WTC11 (cell line): ENCODE data around the gene FOXL2. TPM values are rescaled to one million over a fixed set of nuclear protein-coding genes. Genes with fewer than 3 reads are reported as not detected.

Experiments used
- ATAC-seq: fragments of 200-7000 bp; cut with Tn5 transposase; 2 replicates; pipeline ENCODE4 v1.10.0; 2021; ENCODE audit warnings: mild to moderate bottlenecking, moderate library complexity
- CTCF ChIA-PET: fragments of 300-600 bp; sonication (Branson Sonifier 250); formaldehyde crosslinking; loops from one replicate; lab custom pipeline; 2021; ENCODE audit warnings: antibody characterized with exemption; lab: Charles Lee
- POLR2A ChIA-PET: fragments of 350-600 bp; sonication (Branson Sonifier 250); formaldehyde crosslinking; loops from one replicate; lab custom pipeline; 2021; ENCODE audit warnings: antibody characterized with exemption; lab: Charles Lee
- DNase-seq: peaks from one replicate; pipeline ENCODE4 v3.0.0; 2021; ENCODE audit warnings: low spot score
- H3K27ac Mint-ChIP-seq: 2 replicates; pipeline ENCODE4 v1.8.0; 2021; ENCODE audit warnings: mixed read lengths
- H3K27me3 Mint-ChIP-seq: 2 replicates; pipeline ENCODE4 v1.8.0; 2021; ENCODE audit warnings: low read depth, mild to moderate bottlenecking, moderate library complexity, mixed read lengths
- H3K36me3 Mint-ChIP-seq: 2 replicates; pipeline ENCODE4 v1.8.0; 2021; ENCODE audit warnings: mixed read lengths
- H3K4me1 Mint-ChIP-seq: 2 replicates; pipeline ENCODE4 v1.8.0; 2022; ENCODE audit warnings: mixed read lengths
- H3K4me3 Mint-ChIP-seq: 2 replicates; pipeline ENCODE4 v1.8.0; 2021; ENCODE audit warnings: mild to moderate bottlenecking, moderate library complexity, mixed read lengths
- H3K9me3 Mint-ChIP-seq: 2 replicates; pipeline ENCODE4 v1.8.0; 2021; ENCODE audit warnings: mixed read lengths
- E2F4 ChIP-seq: sonication (generic); formaldehyde crosslinking; IDR thresholded peaks from 2 replicates; pipeline ENCODE4 v1.8.1; 2022; ENCODE audit warnings: low read depth, mild to moderate bottlenecking, moderate library complexity, missing genetic modification reagents, borderline replicate concordance
- FOXJ3 ChIP-seq: sonication (generic); formaldehyde crosslinking; IDR thresholded peaks from 2 replicates; pipeline ENCODE4 v1.9.0; 2021; ENCODE audit warnings: missing genetic modification reagents, mild to moderate bottlenecking, borderline replicate concordance
- FOXP4 ChIP-seq: sonication (generic); formaldehyde crosslinking; IDR thresholded peaks from 2 replicates; pipeline ENCODE4 v1.8.0; 2022; ENCODE audit warnings: mild to moderate bottlenecking, missing genetic modification reagents
- GTF2I ChIP-seq: fragments of 250-450 bp; sonication (Bioruptor Pico); conservative IDR thresholded peaks from 2 replicates; pipeline ENCODE4 v1.4.0; 2021; ENCODE audit warnings: mild to moderate bottlenecking
- HMGA2 ChIP-seq: fragments of 250-450 bp; sonication (Bioruptor Pico); IDR thresholded peaks from 2 replicates; pipeline ENCODE4 v1.4.0; 2021; ENCODE audit warnings: mild to moderate bottlenecking, moderate library complexity
- IRF1 ChIP-seq: sonication (generic); formaldehyde crosslinking; IDR thresholded peaks from 2 replicates; pipeline ENCODE4 v1.8.0; 2023; ENCODE audit warnings: missing genetic modification reagents
- NR1H2 ChIP-seq: sonication (generic); formaldehyde crosslinking; IDR thresholded peaks from 2 replicates; pipeline ENCODE4 v1.9.0; 2021; ENCODE audit warnings: mild to moderate bottlenecking, moderate library complexity, missing genetic modification reagents
- PRDM15 ChIP-seq: sonication (generic); formaldehyde crosslinking; IDR thresholded peaks from 2 replicates; pipeline ENCODE4 v1.8.0; 2022; ENCODE audit warnings: missing genetic modification reagents
- USF1 ChIP-seq: sonication (generic); formaldehyde crosslinking; IDR thresholded peaks from 2 replicates; pipeline ENCODE4 v1.8.0; 2022; ENCODE audit warnings: mild to moderate bottlenecking, missing genetic modification reagents
- USF2 ChIP-seq: sonication (generic); formaldehyde crosslinking; IDR thresholded peaks from 2 replicates; pipeline ENCODE4 v1.8.1; 2023; ENCODE audit warnings: mild to moderate bottlenecking, missing genetic modification reagents, moderate library complexity
- ZBTB21 ChIP-seq: sonication (generic); formaldehyde crosslinking; IDR thresholded peaks from 2 replicates; pipeline ENCODE4 v1.8.1; 2023; ENCODE audit warnings: mild to moderate bottlenecking, missing genetic modification reagents, borderline replicate concordance
- ZNF232 ChIP-seq: sonication (generic); formaldehyde crosslinking; IDR thresholded peaks from 2 replicates; pipeline ENCODE4 v1.8.0; 2022; ENCODE audit warnings: mild to moderate bottlenecking, missing genetic modification reagents
- ZNF263 ChIP-seq: sonication (generic); formaldehyde crosslinking; IDR thresholded peaks from 2 replicates; pipeline ENCODE4 v1.8.1; 2022; ENCODE audit warnings: low read depth, mild to moderate bottlenecking, moderate library complexity, missing genetic modification reagents
- ZNF423 ChIP-seq: fragments of 250-450 bp; sonication (Bioruptor Pico); IDR thresholded peaks from 2 replicates; pipeline ENCODE4 v2.1.2; 2022; ENCODE audit warnings: mild to moderate bottlenecking, moderate library complexity
- ZNF425 ChIP-seq: fragments of 250-450 bp; sonication (Bioruptor Pico); conservative IDR thresholded peaks from 2 replicates; pipeline ENCODE4 v1.9.0; 2021; ENCODE audit warnings: mild to moderate bottlenecking
- total RNA-seq: library from RNA; stranded (reverse); gene quantifications from 3 replicates; pipeline ENCODE4 v1.2.3, GENCODE V29; 2021

FOXL2 gene
- total RNA-seq, 1 experiment from 2014 or later: 1.4 TPM

GRCh38 chr3:138976047-138976446 is 29.1 kb upstream of the FOXL2 start:
- ATAC-seq (no peak), DNase-seq (no peak)
- no peak for TF ChIP-seq ZNF425 (CRISPR knock-in tag)
- Mint-ChIP-seq H3K4me1 (no peaks in the 10 kb centered on the region), H3K27me3 (0 out of 2 replicates have a peak, but pooled peaks cover 4% of the 10 kb centered on the region), H3K4me3 (no peak overlapping the region), H3K9me3 (no peaks in the 10 kb centered on the region), H3K27ac (no peak overlapping the region), H3K36me3 (no peaks in the 10 kb centered on the region)
- CTCF ChIA-PET: interaction anchor here (1.7 kb wide), 1 partner anchor 15 kb away, joined by 6 read pairs; no protein-coding TSS in a partner anchor
- POLR2A ChIA-PET: no interaction called here

- ChIA-PET POLR2A (no interaction called here), CTCF (interaction anchor here (0.8 to 1.7 kb wide), 3 partner anchors 14 to 52 kb away, joined by 4 to 6 read pairs (median 5); no protein-coding TSS in a partner anchor)
- H3K36me3 Mint-ChIP-seq: no peaks in the 10 kb centered on the region
- no peak overlapping the region for H3K27ac Mint-ChIP-seq
- no peak for ATAC-seq
- no peaks in the 10 kb centered on the region for H3K4me1 Mint-ChIP-seq
- no peak overlapping the region for H3K4me3 Mint-ChIP-seq
- H3K9me3 Mint-ChIP-seq: no peaks in the 10 kb centered on the region
- H3K27me3 Mint-ChIP-seq: 0 out of 2 replicates have a peak, but pooled peaks cover 4% of the 10 kb centered on the region
- DNase-seq: no peak
- TF ChIP-seq HMGA2 (no peak), ZNF423 (CRISPR knock-in tag) (no peak), ZNF232 (CRISPR knock-in tag) (no peak)
Measured at GRCh38 chr3:138975351-138975750, 28.4 kb upstream of the FOXL2 start.

GRCh38 chr3:138974462-138974861 is 27.5 kb upstream of the FOXL2 start:
- no peak overlapping the region for H3K4me3 Mint-ChIP-seq
- no peak for DNase-seq
- no peak for ATAC-seq
- POLR2A ChIA-PET: no interaction called here
- H3K9me3 Mint-ChIP-seq: no peaks in the 10 kb centered on the region
- 0 out of 2 replicates have a peak, but pooled peaks cover 6% of the 10 kb centered on the region for H3K27me3 Mint-ChIP-seq
- no peaks in the 10 kb centered on the region for H3K4me1 Mint-ChIP-seq
- H3K27ac Mint-ChIP-seq: no peak overlapping the region
- CTCF ChIA-PET: interaction anchor here (1.4 to 1.7 kb wide), 2 partner anchors 13 to 51 kb away, joined by 4 to 6 read pairs; no protein-coding TSS in a partner anchor
- H3K36me3 Mint-ChIP-seq: no peaks in the 10 kb centered on the region
- TF ChIP-seq USF2 (CRISPR knock-in tag) (no peak), ZBTB21 (CRISPR knock-in tag) (no peak), GTF2I (CRISPR knock-in tag) (no peak), PRDM15 (CRISPR knock-in tag) (no peak), FOXP4 (CRISPR knock-in tag) (no peak), USF1 (CRISPR knock-in tag) (no peak), NR1H2 (CRISPR knock-in tag) (no peak), IRF1 (CRISPR knock-in tag) (no peak), FOXJ3 (CRISPR knock-in tag) (no peak), ZNF263 (CRISPR knock-in tag) (no peak), E2F4 (no peak)
